Heart left ventricle (tissue), 13 donors: ENCODE measurements around the gene NPR1.

Experiments
- CTCF ChIP-seq, 12 donors: fragments of 200-600 bp; sonication (generic) in 4 of 12; IDR thresholded peaks; one replicate each; pipeline versions ENCODE4 v1.5.0 to v1.8.0; 2018 to 2022; ENCODE audit warnings: antibody characterized with exemption in 12 of 12, mild to moderate bottlenecking in 5 of 12
- POLR2A ChIP-seq, 2 donors: fragments of 450-650 bp; IDR thresholded peaks; one replicate each; pipeline ENCODE4 v1.6.1; 2017; ENCODE audit warnings: antibody characterized with exemption in 2 of 2, mild to moderate bottlenecking in 2 of 2, moderate library complexity in 2 of 2
- donor health status: ischemic (EF 13 %, LVEDD 7.1; RV severe dilation, severe dysfunction).
- donor health status: DM: no; HTN: yes; CAD: no.
- donor health status: DM: no; HTN: no; CAD: no.
- donor health status: ischemic (EF 25% LVEDD 6.9; RV normal size, moderate dysfunction).
- donor health status: ischemic (EF 25% LVEDD 5.7; RV mildly dilated, moderate dysfunction).
- donor health status: ischemic (EF 35%, LVEDD 5.7; RV mildly dilated, moderate dysfunction).
- donor health status: nonischemic (EF 11% LVEDD 7.7; RV severe dilation, severe dysfunction).
- donor health status: DM: yes; HTN: yes; CAD: no.
- donor health status: PGD.
- donor health status: ischemic (EF 29% LVEDD 5.4; RV normal size, mild dysfunction).
- donor health status: nonischemic (EF 23%, LVEDD 6.1; RV moderate dilation, normal function).

- TF ChIP-seq CTCF (IDR thresholded peaks at IDR 0.05) (no peak), POLR2A (IDR thresholded peaks at IDR 0.05) (no peak)
These were observed 49.2 kb upstream of the NPR1 start for GRCh38 chr1:153629343-153629665.
